Natural killer cell treated with Interleukin-12 subunit alpha and Interleukin-12 subunit beta and Interleukin-15 and Interleukin-18, amount 100 ng/mL, for 72 hours (primary cell): ENCODE data around the gene RPS28. TPM values are rescaled to one million over a fixed set of nuclear protein-coding genes. Genes with fewer than 3 reads are reported as not detected.
"Not testable (repeated sequence)": the region's sequence is repeated elsewhere in the genome, so short reads cannot be mapped to it uniquely, and the experiment has no call there.

ENCODE experiments used
- ATAC-seq, 2 donors: fragments of 150-1000 bp; cut with Tn5 transposase in 1 of 2; sonication (Bioruptor Pico), chemical (Tn5 transposase) in 1 of 2; 2 replicates each; pipeline ENCODE4 v1.10.0; 2021
- DNase-seq: peaks from one replicate; pipeline ENCODE4 v3.0.0; 2022; ENCODE audit warnings: low spot score
- H3K27ac Mint-ChIP-seq, 2 donors: 1 replicate in 1 of 2; 2 replicates in 1 of 2; pipeline ENCODE4 v1.8.0; 2022; ENCODE audit warnings: mixed read lengths in 2 of 2, mild to moderate bottlenecking in 1 of 2, moderate library complexity in 1 of 2
- H3K27me3 Mint-ChIP-seq, 2 donors: 1 replicate in 1 of 2; 2 replicates in 1 of 2; pipeline ENCODE4 v1.8.0; 2022; ENCODE audit warnings: mixed read lengths in 2 of 2
- H3K36me3 Mint-ChIP-seq: one replicate; pipeline ENCODE4 v1.8.0; 2022; ENCODE audit warnings: mixed read lengths
- H3K4me1 Mint-ChIP-seq, 2 donors: 1 replicate in 1 of 2; 2 replicates in 1 of 2; pipeline ENCODE4 v1.8.0; 2022; ENCODE audit warnings: low read depth in 2 of 2, mixed read lengths in 2 of 2, mild to moderate bottlenecking in 1 of 2
- H3K4me3 Mint-ChIP-seq: one replicate; pipeline ENCODE4 v1.8.0; 2022; ENCODE audit warnings: mixed read lengths
- H3K9me3 Mint-ChIP-seq: 2 replicates; pipeline ENCODE4 v1.8.0; 2022; ENCODE audit warnings: mixed read lengths
- total RNA-seq, 2 donors: library from RNA; stranded (reverse); gene quantifications; one replicate each; pipeline ENCODE4 v1.2.3, GENCODE V29; 2022

Gene RPS28
- total RNA-seq, 2 donors from 2014 or later: 1,268 to 1,635 TPM

- no peak within 1 kb of the TSS for H3K27ac Mint-ChIP-seq
- no peaks in the 10 kb centered on the region for H3K9me3 Mint-ChIP-seq
- no peaks in the 10 kb centered on the region for H3K27me3 Mint-ChIP-seq
- H3K4me1 Mint-ChIP-seq: peaks cover 7 to 9% of the 10 kb centered on the region in 2 donors
- H3K4me3 Mint-ChIP-seq: peak within 1 kb of the TSS; percentile 75
- DNase-seq (peak; percentile 98), ATAC-seq (peak; percentile 100)
- H3K36me3 Mint-ChIP-seq: no peaks in the 10 kb centered on the region
Observed at GRCh38 chr19:8342684-8343482, 21.6 kb downstream of the RPS28 start, which contains the start of gene KANK3. KANK3 (minus strand) TSS chr19:8343262; CDS start chr19:8337828, 5,434 bp downstream.

GRCh38 chr19:8343483-8343844 is 22.2 kb downstream of the RPS28 start:
- H3K27me3 Mint-ChIP-seq: no peaks in the 10 kb centered on the region
- H3K27ac Mint-ChIP-seq: no peak overlapping the region
- H3K9me3 Mint-ChIP-seq: no peaks in the 10 kb centered on the region
- peaks cover 7 to 9% of the 10 kb centered on the region in 2 donors for H3K4me1 Mint-ChIP-seq
- DNase-seq (no peak), ATAC-seq (no peak)
- H3K36me3 Mint-ChIP-seq: no peaks in the 10 kb centered on the region
- H3K4me3 Mint-ChIP-seq: peak overlapping the region; percentile 75

DNA sequence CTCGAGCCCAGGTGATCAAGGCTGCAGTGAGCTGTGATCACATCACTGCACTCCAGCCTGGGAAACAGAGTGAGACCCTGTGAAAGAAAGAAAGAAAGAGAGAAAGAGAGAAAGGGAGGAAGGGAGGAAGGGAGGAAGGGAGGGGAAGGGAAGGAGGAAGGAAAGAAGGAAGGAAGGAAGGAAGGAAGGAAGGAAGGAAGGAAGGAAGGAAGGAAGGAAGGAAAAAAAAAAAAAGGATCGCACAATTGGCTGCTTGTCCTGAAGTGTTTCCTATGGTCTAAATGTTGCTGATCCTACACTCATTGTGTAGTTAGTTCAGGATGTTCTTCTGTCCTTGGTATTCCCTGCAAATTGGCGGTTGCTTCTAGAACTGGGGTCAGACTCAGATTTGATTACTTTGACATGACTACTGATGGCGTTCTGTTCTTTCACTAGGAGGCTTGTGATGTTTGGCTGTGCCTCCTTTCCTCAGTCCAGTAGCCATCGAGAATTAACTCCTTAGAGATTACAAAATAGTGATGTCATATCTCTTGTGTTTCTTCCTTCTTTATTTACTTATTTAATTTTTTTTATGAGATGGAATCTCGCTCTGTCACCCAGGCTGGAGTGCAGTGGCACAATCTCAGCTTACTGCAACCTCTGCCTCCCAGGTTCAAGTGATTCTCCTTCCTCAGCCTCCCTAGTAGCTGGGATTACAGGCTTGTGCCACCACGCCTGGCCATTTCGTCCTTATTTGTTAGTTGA is 28.5 kb downstream of the RPS28 start:
- not testable (repeated sequence) for H3K4me1 Mint-ChIP-seq, H3K36me3 Mint-ChIP-seq, H3K4me3 Mint-ChIP-seq, DNase-seq, H3K9me3 Mint-ChIP-seq, ATAC-seq, H3K27ac Mint-ChIP-seq
- H3K27me3 Mint-ChIP-seq: peaks cover 18 to 19% of the 10 kb centered on the region in 2 donors

DNA sequence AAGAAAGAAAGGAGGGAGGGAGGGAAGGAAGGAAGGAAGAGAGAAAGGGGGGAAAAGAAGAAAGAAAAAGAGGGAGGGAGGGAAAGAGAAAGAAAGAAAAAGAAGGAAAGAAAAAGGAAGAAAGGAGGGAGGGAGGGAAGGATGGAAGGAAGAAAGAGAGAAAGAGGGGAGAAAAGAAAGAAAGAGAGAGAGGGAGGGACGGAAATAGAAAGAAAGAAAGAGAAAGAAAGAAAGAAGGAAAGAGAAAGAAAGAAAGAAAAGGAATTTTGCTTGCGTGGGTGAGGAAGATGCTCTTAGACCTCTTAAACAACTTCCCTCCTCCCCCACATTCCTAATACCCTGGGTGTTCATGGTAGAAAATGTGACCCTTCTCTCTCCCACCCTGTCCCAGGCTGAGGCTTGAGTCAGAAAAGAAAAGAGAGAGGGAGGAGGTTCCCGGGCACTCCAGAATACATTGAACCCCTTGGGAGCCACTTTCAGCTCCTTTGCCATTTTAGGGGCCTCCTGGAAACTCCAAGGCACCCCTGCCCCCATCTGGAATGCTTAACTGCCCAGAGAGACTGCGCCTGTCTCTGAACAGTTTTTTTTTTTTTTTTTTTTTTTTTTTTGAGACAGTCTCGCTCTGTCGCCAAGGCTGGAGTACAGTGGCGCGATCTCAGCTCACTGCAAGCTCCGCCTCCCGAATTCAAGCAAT is 31.0 kb downstream of the RPS28 start:
- Mint-ChIP-seq H3K36me3 (no peaks in the 10 kb centered on the region), H3K4me3 (no peak overlapping the region), H3K9me3 (no peaks in the 10 kb centered on the region), H3K27ac (no peak overlapping the region), H3K4me1 (peaks cover 9 to 11% of the 10 kb centered on the region in 2 donors), H3K27me3 (peaks cover 18 to 19% of the 10 kb centered on the region in 2 donors)
- ATAC-seq (no peak), DNase-seq (peak; percentile 46)

- not testable (repeated sequence) for DNase-seq, H3K9me3 Mint-ChIP-seq, ATAC-seq, H3K36me3 Mint-ChIP-seq, H3K4me3 Mint-ChIP-seq, H3K27ac Mint-ChIP-seq
- peaks cover 18 to 19% of the 10 kb centered on the region in 2 donors for H3K27me3 Mint-ChIP-seq
- H3K4me1 Mint-ChIP-seq: peaks cover 9 to 11% of the 10 kb centered on the region in 2 donors
Observed at GRCh38 chr19:8352845-8353244, 31.5 kb downstream of the RPS28 start.

DNA sequence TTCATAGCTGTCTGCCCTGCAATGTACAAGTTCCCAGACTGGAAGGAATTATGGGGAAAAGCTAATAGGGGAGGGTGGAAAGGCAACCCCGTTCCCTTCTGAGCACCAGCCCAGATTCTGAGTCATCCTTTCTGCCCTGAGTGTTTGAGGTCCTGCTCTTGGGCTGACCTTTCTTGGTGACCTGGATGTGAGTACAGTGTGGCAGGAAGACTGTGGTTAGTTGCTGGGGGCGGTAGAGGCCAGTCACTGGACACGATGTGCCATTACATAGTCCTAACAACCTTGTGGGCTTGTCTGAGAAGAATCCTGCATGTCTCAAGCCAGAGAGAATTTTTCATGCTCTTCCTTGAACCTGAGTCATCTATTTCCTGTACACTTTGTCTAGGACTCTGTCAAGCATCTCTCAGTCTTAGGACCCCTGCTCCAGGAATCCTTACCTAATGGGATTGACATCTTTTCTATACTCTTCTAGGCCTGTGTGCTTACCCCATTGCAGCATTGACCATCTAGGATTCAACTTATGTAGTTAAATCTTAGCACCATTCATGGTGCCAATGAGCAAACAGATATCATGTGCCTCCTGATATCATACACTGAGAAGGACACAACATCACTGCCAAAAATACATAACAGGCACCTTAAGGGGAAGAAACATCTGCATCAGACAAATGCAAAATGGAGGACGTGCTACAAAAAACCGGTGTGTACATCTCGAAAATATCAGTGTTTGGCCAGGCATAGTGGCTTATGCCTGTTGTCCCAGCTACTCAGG is 34.5 kb downstream of the RPS28 start:
- Mint-ChIP-seq H3K4me1 (peaks cover 9 to 11% of the 10 kb centered on the region in 2 donors), H3K36me3 (no peaks in the 10 kb centered on the region), H3K9me3 (no peaks in the 10 kb centered on the region), H3K27ac (peak overlapping the region; percentile 5 to 25), H3K4me3 (no peak overlapping the region), H3K27me3 (peaks cover 14% of the 10 kb centered on the region in 2 donors)
- no peak for DNase-seq
- ATAC-seq: peak; percentile 82 to 86

GRCh38 chr19:8357007-8357521 is 35.8 kb downstream of the RPS28 start:
- no peaks in the 10 kb centered on the region for H3K36me3 Mint-ChIP-seq
- no peaks in the 10 kb centered on the region for H3K9me3 Mint-ChIP-seq
- no peak for DNase-seq

GRCh38 chr19:8358948-8359347 is 37.7 kb downstream of the RPS28 start:
- Mint-ChIP-seq H3K27ac (no peak overlapping the region), H3K4me3 (no peak overlapping the region), H3K36me3 (no peaks in the 10 kb centered on the region), H3K4me1 (peaks cover 17 to 19% of the 10 kb centered on the region in 2 donors), H3K9me3 (no peaks in the 10 kb centered on the region), H3K27me3 (peaks cover 8% of the 10 kb centered on the region in 2 donors)
- ATAC-seq: no peak
- DNase-seq: no peak

More at GRCh38 chr19:8357007-8357521, 35.8 kb downstream of the RPS28 start:
- peaks cover 9 to 14% of the 10 kb centered on the region in 2 donors for H3K4me1 Mint-ChIP-seq
- no peak overlapping the region for H3K4me3 Mint-ChIP-seq
- no peak overlapping the region for H3K27ac Mint-ChIP-seq
- peaks cover 4 to 9% of the 10 kb centered on the region in 2 donors for H3K27me3 Mint-ChIP-seq
- ATAC-seq: no peak

DNA sequence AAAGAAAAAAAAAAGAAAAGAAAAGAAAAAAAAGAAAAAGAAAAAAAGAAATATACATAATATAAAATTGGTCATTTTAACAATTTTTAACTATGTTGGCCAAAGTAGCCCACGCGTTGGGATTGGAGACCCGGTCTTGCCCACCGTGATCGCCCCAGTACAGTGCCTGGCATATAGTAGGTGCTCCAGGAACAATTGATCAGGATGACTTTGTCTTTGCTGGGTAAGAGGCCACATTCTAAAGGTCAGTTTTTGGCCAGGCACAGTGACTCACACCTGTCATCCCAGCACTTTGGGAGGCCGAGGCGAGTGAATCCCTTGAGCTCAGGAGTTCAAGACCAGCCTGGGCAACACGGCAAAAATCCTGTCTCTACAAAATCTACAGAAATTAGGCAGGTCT is 38.9 kb downstream of the RPS28 start:
- Mint-ChIP-seq H3K4me1 (peaks cover 17 to 21% of the 10 kb centered on the region in 2 donors), H3K36me3 (no peaks in the 10 kb centered on the region)

GRCh38 chr19:8361921-8362793 is 40.9 kb downstream of the RPS28 start:
- Mint-ChIP-seq H3K36me3 (no peaks in the 10 kb centered on the region), H3K9me3 (no peaks in the 10 kb centered on the region), H3K27me3 (peaks cover 15 to 16% of the 10 kb centered on the region in 2 donors), H3K4me3 (no peak overlapping the region), H3K27ac (no peak overlapping the region), H3K4me1 (peaks cover 8 to 16% of the 10 kb centered on the region in 2 donors)
- DNase-seq (peak; percentile 49), ATAC-seq (no peak)

More for the DNA sequence above, 38.9 kb downstream of the RPS28 start:
- ATAC-seq (no peak), DNase-seq (no peak)
- Mint-ChIP-seq H3K27me3 (peaks cover 7 to 8% of the 10 kb centered on the region in 2 donors), H3K27ac (no peak overlapping the region), H3K4me3 (no peak overlapping the region), H3K9me3 (no peaks in the 10 kb centered on the region)

DNA sequence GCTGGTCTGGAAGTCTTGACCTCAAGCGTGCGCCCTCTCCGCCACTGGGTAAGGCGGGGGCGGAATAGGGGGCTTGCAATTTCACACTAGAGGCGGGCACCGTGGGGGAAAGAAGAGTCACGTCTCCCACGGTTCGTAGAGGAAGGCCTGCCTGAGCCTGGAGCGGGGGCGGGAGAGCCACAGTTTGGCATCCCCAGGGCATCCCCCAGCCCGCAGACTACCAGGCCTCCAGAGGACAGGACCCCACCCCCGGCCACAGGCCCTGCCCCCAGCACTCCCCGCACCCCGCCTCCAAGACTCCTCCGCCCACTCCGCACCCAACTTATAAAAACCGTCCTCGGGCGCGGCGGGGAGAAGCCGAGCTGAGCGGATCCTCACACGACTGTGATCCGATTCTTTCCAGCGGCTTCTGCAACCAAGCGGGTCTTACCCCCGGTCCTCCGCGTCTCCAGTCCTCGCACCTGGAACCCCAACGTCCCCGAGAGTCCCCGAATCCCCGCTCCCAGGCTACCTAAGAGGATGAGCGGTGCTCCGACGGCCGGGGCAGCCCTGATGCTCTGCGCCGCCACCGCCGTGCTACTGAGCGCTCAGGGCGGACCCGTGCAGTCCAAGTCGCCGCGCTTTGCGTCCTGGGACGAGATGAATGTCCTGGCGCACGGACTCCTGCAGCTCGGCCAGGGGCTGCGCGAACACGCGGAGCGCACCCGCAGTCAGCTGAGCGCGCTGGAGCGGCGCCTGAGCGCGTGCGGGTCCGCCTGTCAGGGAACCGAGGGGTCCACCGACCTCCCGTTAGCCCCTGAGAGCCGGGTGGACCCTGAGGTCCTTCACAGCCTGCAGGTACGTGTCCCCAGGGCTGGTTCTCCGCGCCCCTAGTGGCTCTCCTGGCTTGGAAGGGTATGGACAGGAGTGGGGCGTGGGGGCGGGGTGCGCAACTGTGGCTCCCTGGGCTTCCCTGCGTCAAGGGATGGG is 42.8 kb downstream of the RPS28 start, which contains the start of gene ANGPTL4:
TSS of gene ANGPTL4 (plus strand) at position 353 of the 969 bp plus-strand sequence. CDS start at position 520, 167 bp downstream.
- peaks cover 8 to 20% of the 10 kb centered on the region in 2 donors for H3K4me1 Mint-ChIP-seq
- H3K36me3 Mint-ChIP-seq: no peaks in the 10 kb centered on the region
- peak; percentile 78 to 90 for ATAC-seq
- H3K4me3 Mint-ChIP-seq: peak within 1 kb of the TSS; percentile 87
- H3K27me3 Mint-ChIP-seq: peaks cover 18 to 22% of the 10 kb centered on the region in 2 donors
- H3K27ac Mint-ChIP-seq: peak within 1 kb of the TSS in 1 of 2 donors; percentile 80
- DNase-seq: peak; percentile 82
- H3K9me3 Mint-ChIP-seq: no peaks in the 10 kb centered on the region
